Measurements from ENCODE around the gene TNN. TPM values are rescaled to one million over a fixed set of nuclear protein-coding genes. Genes with fewer than 3 reads are reported as not detected.

TNN gene
- total RNA-seq, 1 donor from 2014 or later, result 0.26 TPM

DNA sequence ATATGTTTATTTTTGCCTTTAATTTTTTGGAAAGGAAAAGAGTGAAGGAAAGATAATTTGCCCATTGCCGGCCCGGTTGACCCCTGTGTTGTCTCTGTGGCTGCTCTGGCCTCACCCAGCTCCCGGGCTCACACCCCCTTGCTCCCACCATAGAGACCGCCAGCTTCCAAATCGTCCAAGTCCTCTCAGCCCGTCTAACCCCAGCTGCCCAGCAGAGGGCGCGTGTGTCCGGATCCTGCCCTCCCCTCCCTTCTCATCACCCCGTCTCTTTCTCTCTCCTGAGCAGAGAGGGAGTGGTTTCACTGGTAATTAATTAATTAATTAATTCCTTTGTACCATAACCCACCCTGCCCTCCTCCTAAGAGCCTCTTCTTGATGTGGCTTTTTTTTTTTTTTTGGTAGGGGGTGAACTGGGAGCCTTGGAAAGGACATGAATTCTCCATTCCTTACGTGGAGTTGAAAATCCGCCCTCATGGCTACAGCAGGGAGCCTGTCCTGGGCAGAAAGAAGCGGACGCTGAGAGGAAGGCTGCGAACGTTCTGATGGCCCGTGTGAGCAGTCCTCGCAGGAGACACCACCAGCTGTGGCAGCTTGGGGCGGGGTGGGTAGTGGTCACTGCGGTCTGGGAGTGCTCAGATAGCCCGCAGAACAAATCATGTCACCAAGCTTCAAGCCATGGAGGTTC is 79.0 kb downstream of the TNN start:
- H3K4me3 Mint-ChIP-seq, result no peak overlapping the region
- H3K27me3 Mint-ChIP-seq (ENCODE audit: low read depth), result peaks cover 14% of the 10 kb centered on the region
- no peaks in the 10 kb centered on the region for H3K9me3 Mint-ChIP-seq
- peak; percentile 83 for DNase-seq (ENCODE audit: low read depth, low spot score)
- peaks cover 15% of the 10 kb centered on the region for H3K4me1 Mint-ChIP-seq
- no peaks in the 10 kb centered on the region for H3K36me3 Mint-ChIP-seq (ENCODE audit: low read depth)
- TF ChIP-seq, protein P1, sequence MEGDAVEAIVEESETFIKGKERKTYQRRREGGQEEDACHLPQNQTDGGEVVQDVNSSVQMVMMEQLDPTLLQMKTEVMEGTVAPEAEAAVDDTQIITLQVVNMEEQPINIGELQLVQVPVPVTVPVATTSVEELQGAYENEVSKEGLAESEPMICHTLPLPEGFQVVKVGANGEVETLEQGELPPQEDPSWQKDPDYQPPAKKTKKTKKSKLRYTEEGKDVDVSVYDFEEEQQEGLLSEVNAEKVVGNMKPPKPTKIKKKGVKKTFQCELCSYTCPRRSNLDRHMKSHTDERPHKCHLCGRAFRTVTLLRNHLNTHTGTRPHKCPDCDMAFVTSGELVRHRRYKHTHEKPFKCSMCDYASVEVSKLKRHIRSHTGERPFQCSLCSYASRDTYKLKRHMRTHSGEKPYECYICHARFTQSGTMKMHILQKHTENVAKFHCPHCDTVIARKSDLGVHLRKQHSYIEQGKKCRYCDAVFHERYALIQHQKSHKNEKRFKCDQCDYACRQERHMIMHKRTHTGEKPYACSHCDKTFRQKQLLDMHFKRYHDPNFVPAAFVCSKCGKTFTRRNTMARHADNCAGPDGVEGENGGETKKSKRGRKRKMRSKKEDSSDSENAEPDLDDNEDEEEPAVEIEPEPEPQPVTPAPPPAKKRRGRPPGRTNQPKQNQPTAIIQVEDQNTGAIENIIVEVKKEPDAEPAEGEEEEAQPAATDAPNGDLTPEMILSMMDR (conservative IDR thresholded peaks at IDR 0.05), result peak; percentile 84
- no peak overlapping the region for H3K27ac Mint-ChIP-seq (ENCODE audit: unreplicated experiment)

DNA sequence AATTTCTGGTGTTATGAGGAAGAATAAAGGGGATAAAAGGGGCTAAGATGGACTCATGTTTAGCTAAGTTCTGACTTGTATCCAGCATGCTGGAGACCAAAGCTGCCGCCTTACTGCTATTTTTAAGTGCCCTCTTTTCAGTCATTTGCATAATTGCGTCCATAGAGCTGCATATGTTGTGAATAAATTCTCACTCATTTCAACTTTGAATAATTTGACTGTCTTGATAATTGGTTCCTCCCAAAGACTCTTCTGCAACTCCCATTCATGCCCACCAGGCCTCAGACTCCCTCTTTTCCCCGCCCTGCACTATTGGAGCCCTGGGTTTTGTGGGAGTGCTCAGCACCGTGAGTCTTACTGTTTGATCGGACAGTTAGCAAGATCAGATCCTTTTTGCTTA is 79.9 kb downstream of the TNN start:
- DNase-seq (ENCODE audit: low read depth, low spot score), result no peak
- TF ChIP-seq, protein P1 (conservative IDR thresholded peaks at IDR 0.05), result no peak
- no peaks in the 10 kb centered on the region for H3K9me3 Mint-ChIP-seq
- peaks cover 19% of the 10 kb centered on the region for H3K4me1 Mint-ChIP-seq
- peaks cover 22% of the 10 kb centered on the region for H3K27me3 Mint-ChIP-seq (ENCODE audit: low read depth)
- no peak overlapping the region for H3K27ac Mint-ChIP-seq (ENCODE audit: unreplicated experiment)
- H3K36me3 Mint-ChIP-seq (ENCODE audit: low read depth), result no peaks in the 10 kb centered on the region
- no peak overlapping the region for H3K4me3 Mint-ChIP-seq

DNA sequence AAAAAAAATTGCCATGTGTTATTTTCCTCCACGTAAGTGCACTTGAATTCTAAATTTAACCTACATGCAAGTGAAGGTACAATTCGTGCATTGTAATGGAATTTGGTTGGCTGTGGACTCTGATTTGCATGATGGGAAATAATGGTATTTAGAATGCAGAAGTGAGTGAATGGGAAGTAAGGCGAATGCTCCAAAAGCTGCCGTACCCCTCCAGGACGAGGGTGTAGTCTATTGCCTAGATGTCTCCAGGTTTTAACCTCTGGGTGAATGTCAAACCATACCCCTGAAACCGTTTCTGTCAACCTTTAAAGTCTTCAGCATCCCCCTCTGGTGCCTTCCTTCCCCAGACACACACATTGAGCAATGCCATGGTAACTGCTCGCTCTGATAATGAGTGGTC is 80.4 kb downstream of the TNN start:
- Mint-ChIP-seq H3K4me3 (no peak overlapping the region), H3K27me3 (ENCODE audit: low read depth) (peaks cover 27% of the 10 kb centered on the region), H3K27ac (ENCODE audit: unreplicated experiment) (no peak overlapping the region), H3K4me1 (peaks cover 19% of the 10 kb centered on the region), H3K36me3 (ENCODE audit: low read depth) (no peaks in the 10 kb centered on the region), H3K9me3 (no peaks in the 10 kb centered on the region)
- TF ChIP-seq, protein P1 (conservative IDR thresholded peaks at IDR 0.05), result no peak
- DNase-seq (ENCODE audit: low read depth, low spot score), result no peak

DNA sequence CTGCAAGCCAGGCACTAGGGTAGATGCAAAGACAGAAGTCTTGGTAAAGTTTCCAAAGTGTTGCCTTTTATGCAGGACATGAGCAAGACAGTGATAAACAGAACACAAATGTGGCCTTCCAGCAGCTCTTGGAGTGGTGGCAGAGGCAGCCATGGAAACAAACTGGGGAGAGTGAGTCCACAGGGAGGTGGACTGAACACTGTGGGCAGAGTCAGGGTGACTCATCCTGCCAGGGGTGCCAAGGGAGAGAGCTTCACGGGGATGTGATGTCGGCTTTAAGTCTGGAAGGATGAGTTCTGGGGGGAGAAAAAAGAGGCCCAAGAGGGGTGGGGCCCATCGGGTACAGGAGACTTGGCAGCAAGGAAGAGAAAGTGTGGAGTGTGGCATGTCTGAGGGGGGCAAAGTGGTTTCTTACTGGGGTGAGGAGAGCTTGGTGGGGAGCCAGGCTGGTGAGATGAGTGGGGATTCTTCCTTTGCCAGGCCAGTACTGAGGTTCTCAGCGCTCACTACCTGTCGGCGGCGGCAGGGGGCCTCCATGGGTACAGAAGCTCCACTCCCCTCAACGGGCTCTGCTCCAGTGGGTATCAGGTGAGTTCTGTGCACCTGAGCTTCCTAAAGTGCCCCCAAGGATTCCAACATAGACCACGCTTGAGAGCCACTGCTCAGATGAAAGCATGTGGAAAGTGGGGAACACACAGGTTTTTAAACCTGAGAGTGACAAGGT is 83.1 kb downstream of the TNN start:
- Mint-ChIP-seq H3K9me3 (no peaks in the 10 kb centered on the region), H3K36me3 (ENCODE audit: low read depth) (no peaks in the 10 kb centered on the region), H3K27ac (ENCODE audit: unreplicated experiment) (no peak overlapping the region), H3K4me1 (peaks cover 19% of the 10 kb centered on the region), H3K27me3 (ENCODE audit: low read depth) (peaks cover 44% of the 10 kb centered on the region), H3K4me3 (no peak overlapping the region)
- DNase-seq (ENCODE audit: low read depth, low spot score), result no peak
- TF ChIP-seq, protein P1 (conservative IDR thresholded peaks at IDR 0.05), result no peak

DNA sequence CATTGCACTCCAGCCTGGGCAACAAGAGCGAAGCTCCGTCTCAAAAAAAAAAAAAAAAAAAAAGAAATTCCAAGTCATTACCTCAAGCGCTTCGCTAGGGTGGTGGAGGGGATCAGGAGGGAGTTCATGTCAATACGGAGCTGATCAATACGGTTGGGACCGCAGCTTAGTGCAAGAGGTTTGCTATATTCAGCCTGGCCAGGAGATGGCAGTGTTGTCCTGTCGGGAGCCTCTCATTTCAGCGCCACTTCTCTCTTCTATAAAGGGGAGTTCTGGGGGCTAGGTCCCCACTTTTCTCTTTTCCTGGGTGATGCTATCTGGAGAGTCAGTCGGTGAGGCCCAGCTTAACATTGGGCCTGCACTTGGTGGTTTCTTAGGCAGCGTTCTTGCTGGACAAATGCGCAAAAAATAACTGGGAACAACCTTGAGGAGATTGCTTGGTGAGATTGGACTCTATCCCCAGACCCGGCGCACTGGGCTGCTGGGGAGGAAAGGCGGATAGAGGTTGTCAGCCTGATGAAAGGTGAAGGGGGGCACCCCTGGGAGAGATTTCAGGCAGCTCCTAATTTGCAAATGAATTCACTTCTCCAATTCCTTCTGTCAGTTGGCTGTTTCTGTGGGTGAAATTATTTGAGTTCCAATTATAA is 84.5 kb downstream of the TNN start:
- no peaks in the 10 kb centered on the region for H3K9me3 Mint-ChIP-seq
- TF ChIP-seq, protein P1 (conservative IDR thresholded peaks at IDR 0.05), result peak; percentile 93
- H3K27me3 Mint-ChIP-seq (ENCODE audit: low read depth), result peaks cover 44% of the 10 kb centered on the region
- H3K4me3 Mint-ChIP-seq, result no peak overlapping the region
- DNase-seq (ENCODE audit: low read depth, low spot score), result peak; percentile 68
- H3K27ac Mint-ChIP-seq (ENCODE audit: unreplicated experiment), result no peak overlapping the region
- peaks cover 10% of the 10 kb centered on the region for H3K4me1 Mint-ChIP-seq
- no peaks in the 10 kb centered on the region for H3K36me3 Mint-ChIP-seq (ENCODE audit: low read depth)

Measured in neural crest cell (in vitro differentiated cells).